H7 (cell line): ENCODE data around the gene FGF3. TPM values are rescaled to one million over a fixed set of nuclear protein-coding genes. Genes with fewer than 3 reads are reported as not detected.

Experiments used
- DNase-seq: peaks from one replicate; pipeline ENCODE4 v3.0.0; 2012
- H3K27me3 ChIP-seq: 2 replicates; pipeline ENCODE4 v1.6.0; 2011; ENCODE audit warnings: mild to moderate bottlenecking, low read length; ENCODE audit not compliant: control insufficient read depth, insufficient read depth
- H3K36me3 ChIP-seq: replicated peaks from 2 replicates; pipeline ENCODE4 v1.5.1; 2011; ENCODE audit warnings: low read length; ENCODE audit not compliant: control insufficient read depth, insufficient read depth
- H3K4me3 ChIP-seq: 2 replicates; pipeline ENCODE4 v1.5.1; 2011; ENCODE audit warnings: low read depth, mild to moderate bottlenecking, control low read depth, low read length, moderate library complexity; ENCODE audit not compliant: insufficient read depth
- total RNA-seq: library from RNA; depleted of rRNA; stranded (reverse); fragments of >200 nt; shearing (Covaris generic); gene quantifications from 2 replicates; pipeline ENCODE4 v1.2.3, GENCODE V29; 2014

The FGF3 gene
- total RNA-seq, 1 experiment from 2014 or later, result not detected

DNA sequence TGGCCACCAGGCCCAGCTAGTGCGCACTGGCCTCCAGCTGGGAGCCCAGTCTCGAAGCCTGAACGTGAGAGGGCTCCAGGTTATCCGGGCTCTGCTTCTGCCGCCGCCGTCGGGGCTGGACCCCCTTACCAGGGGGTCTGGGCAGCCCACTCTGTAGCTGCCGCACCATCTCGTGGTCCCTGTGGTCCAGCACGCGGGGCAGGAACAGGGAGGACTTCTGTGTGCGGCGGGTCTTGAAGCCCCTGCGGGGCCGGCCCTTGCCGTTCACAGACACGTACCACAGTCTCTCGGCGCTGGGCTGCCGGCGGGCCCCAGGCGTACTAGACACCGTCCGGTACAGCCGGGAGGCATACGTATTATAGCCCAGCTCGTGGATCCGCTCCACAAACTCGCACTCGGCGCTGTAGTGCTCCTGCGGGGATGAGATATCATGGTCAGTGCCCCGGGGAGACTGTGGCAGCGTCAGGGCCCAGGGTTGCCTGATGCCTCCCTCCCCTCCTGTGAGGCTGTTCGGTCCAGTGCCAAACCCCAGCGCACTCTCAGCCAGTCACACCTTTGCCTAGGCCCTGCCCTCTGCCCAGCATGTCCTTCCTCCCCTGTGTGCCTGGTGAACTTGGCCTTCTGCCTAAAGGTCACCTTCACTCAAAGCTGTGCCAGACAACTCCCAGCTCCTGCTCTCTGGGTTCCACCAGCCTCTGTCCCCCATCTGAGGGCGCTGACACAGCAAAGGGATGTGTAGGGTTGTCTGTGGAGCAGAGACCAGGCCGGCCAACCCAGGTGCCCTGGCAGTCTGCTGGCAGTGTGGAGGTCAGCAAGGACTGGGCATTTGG is 8.7 kb downstream of the FGF3 start:
- DNase-seq, result peak; percentile 53
- Histone ChIP-seq H3K36me3 (no peaks in the 10 kb centered on the region), H3K4me3 (no peak overlapping the region), H3K27me3 (peaks cover 9% of the 10 kb centered on the region)

DNA sequence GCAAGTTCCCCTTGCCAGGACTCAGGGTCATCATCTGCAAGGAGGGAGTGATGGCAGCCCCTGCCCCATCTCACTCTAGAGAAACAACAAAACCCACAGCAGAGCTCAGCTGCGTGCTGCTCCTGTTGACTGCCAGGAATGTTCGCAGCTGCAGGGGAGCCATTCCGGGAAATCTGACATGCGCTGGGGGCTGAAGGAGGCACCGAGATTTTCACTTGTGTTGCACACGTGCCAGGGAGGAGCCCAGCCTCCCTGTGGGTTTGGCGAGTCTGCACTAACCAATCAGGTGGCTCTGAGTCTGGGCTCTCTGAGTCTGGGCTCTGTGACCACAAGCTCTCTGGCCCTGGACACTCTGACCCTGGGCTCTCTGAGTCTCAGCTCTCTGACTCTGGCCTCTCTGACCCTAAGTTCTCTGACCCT is 10.5 kb downstream of the FGF3 start:
- H3K27me3 ChIP-seq, result no peaks in the 10 kb centered on the region; the same call in 1 of the 2 replicates
- H3K36me3 ChIP-seq, result no peaks in the 10 kb centered on the region
- DNase-seq, result peak; percentile 67
- H3K4me3 ChIP-seq, result no peak overlapping the region

DNA sequence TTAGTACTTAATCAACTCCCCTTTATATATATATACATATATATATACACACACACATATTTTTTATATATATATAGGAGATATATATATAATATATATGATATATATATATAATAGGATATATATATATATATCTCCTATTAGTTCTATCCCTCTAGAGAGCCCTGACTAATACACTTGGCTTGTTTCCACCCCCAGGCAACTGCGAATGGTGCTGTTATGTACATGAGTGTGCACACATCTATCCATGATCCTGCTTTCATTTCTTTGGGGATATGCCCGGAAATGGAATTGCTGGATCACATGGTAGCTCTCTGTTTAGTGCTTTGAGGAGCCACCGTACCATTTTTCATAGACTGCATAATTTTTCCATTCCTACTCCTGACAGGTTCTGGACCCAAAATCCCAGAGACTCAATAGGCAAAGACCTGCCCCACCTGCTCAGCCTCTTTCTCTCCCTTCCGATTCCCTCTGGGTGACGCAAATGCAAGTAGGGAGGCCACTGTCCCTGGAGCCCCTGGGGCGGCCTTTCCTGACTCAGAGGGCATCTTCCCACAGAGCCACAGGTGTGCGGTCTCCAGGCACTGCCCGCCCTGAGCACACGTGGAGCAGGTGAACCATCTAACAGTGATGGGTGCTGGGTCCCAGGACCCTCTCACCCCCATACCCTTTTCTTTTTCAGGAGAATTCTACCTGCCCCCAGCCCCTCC is 12.0 kb downstream of the FGF3 start:
- H3K36me3 ChIP-seq, result no peaks in the 10 kb centered on the region
- DNase-seq, result no peak
- H3K27me3 ChIP-seq, result no peaks in the 10 kb centered on the region; the same call in 1 of the 2 replicates
- H3K4me3 ChIP-seq, result no peak overlapping the region

DNA sequence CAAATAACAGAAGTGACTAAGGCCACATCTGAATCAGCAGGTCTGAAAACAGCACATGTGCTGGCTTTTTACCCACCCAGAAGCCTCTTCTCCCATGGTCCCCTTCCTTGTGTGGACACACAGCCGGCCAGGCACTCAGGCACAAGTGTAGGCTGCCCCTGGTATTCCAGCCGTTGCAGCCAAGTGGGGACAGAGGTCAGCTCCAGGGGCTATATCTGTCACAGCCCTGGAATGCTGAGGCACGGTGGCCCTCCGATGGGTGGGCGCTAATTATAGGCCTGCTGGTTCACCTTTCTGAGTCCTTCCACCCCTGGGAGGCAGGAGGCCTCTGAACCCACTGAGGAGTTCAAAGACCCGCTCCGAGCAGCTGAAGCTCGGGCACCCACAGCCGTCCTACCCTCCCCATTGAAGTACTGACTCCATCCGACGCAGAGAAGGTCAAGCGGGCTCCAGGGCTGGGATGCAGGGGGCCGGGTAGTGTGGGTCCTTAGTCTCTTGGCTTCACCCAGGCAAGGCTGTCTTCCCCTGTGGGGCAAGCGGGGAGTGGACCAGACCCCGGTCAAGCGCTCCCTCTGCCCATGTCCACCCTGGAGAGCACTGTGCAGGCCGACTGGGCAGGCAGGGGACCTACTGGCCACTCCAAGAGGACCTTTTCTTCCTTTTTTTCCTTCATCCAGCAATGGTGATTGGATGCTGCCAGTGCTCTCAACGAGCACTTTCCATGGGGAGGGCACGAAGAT is 14.3 kb downstream of the FGF3 start:
- Histone ChIP-seq H3K36me3 (no peaks in the 10 kb centered on the region), H3K27me3 (no peaks in the 10 kb centered on the region; the same call in 1 of the 2 replicates), H3K4me3 (no peak overlapping the region)
- DNase-seq, result no peak

DNA sequence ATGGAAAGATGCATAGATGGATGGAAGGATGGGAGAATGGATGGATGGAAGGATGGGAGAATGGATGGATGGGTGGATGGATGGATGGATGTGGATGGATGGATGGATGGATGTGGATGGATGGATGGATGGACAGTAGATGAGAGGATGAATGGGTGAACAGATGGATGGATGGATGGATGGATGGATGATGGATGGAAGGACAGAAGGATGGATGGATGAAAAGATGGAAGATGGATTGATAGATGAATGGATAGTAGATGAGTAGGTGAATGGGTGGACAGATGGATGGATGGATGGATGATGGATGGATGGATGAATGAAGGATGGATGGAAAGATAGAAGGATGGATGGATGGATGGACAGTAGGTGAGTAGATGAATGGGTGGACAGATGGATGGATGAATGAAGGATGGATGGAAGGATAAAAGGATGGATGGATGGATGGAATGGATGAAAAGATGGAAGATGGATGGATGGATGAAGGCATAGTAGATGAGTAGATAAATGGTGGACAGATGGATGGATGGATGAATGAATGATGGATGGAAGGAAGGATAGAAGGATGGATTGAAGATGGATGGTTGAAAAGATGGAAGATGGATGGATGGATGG is 15.5 kb downstream of the FGF3 start:
- Histone ChIP-seq H3K27me3 (no peaks in the 10 kb centered on the region), H3K36me3 (no peaks in the 10 kb centered on the region), H3K4me3 (no peak overlapping the region)
- no peak for DNase-seq

DNA sequence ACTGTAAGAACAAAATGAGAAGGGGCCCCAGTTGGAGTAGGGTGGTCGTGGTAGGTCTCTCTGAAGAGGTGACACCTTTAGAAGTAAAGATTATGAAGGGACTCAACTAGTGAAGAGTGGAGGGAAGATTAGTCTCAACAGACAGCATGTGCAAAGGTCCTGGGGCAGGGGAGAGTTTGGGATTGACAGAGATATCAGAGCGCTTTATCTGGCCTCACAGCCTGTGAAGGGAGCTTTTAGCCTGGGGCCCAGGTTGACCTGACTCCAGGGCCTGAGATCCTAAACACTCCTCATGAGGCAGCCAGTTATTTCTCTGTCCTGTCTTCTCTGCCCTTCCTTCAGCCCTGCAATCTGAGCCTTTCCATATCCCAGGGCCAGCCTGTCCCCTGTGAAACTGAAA is 16.2 kb downstream of the FGF3 start:
- DNase-seq, result no peak

DNA sequence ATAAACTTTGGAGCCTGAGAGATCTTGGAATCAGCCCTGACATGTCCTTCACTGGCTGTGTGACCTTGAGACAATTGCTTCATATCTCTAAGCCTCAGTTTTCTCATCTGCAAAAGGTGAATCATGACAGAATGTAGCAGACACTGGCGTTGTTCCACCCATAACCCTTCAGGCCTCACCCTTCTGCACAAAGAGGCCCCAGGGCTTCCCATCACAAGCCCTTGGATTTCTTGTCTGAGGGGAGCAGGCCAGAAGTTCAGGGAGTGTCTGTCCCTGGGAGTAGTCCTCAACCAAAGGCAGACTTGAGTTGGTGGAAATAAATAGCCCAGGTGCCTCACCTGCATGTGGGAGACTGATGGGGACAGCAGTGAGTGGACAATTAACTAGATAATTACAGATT is 16.6 kb downstream of the FGF3 start:
- DNase-seq, result no peak
- Histone ChIP-seq H3K4me3 (no peak overlapping the region), H3K27me3 (no peaks in the 10 kb centered on the region), H3K36me3 (no peaks in the 10 kb centered on the region)

More for the DNA sequence above, 16.2 kb downstream of the FGF3 start:
- Histone ChIP-seq H3K36me3 (no peaks in the 10 kb centered on the region), H3K27me3 (no peaks in the 10 kb centered on the region), H3K4me3 (no peak overlapping the region)

DNA sequence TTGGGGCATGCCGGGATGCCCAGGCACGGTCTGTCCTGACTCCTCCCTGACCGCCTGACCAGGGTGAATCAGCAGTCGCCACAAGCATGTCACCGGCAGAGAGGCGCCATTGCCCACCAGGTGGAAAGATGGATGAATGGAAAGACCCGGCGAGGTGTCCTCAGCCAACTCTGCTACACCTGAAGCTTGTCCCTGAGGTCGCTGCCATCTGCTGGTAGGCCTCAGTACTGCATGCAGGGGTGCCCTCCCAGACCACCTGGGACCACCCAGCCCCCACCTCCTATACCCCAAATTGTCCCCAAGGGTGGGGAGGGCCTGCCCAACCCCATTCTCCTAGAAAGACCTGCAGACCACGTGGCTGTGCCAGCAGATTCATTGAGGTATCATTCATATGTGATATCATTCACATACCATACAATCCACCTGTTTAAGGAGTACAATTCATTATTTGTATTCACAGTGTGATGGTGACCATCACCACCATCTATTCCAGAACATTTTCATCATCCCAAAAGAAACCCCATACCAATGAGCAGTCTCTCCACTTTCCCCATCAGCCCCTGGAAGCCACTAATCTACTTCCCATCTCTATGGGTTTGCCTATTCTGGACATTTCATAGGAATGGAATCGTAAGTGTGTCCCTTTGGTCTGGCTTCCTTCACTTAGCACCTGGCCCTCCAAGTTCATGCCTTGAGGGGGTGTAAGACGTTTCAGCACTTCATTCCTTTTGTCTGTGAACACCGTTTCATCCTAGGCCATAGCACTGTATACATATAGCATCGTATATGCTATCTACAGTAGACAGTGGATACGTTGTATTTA is 17.5 kb downstream of the FGF3 start:
- peak; percentile 94 for DNase-seq
- H3K36me3 ChIP-seq, result no peaks in the 10 kb centered on the region
- H3K27me3 ChIP-seq, result no peaks in the 10 kb centered on the region
- H3K4me3 ChIP-seq, result no peak overlapping the region

DNA sequence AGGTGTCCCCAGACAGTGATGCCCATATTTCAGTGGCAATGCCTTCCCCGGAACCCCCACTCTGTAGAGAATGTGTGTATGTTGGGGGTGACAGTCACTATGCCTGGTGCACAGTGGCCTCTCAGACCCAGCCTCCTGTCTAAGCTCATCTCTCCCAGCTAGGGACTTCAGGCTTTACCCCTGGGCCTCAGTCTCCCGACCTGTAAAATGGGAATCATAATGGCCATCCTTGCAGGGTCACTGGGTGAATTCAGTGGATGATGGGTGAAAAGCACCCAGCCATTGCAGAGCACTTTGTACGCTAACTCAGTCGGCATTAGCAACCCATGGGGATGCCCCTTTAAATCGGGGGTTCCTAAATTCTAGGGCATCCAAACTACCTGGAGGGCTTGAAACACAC is 18.9 kb downstream of the FGF3 start:
- H3K4me3 ChIP-seq, result no peak overlapping the region
- no peak for DNase-seq
- H3K27me3 ChIP-seq, result no peaks in the 10 kb centered on the region
- no peaks in the 10 kb centered on the region for H3K36me3 ChIP-seq

DNA sequence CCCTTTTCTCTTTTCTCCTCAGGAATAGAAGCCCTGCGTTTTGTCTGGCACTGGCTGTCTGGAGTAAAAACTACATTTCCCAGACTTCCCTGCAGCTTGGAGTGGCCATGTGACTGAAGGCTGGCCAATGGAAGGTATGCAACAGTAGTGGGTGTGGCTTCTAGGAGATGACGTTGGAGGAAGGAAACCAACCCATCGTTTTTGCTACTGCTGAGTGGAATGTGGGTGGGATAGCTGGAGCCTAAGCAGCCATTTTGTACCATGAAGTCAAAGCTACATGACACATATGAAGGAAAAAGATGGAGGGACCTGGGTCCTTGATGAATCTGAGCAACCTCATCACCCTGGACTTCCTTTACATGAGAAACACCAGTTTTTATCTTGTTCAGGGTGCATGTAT is 19.6 kb downstream of the FGF3 start:
- Histone ChIP-seq H3K4me3 (no peak overlapping the region), H3K27me3 (no peaks in the 10 kb centered on the region), H3K36me3 (no peaks in the 10 kb centered on the region)
- DNase-seq, result peak; percentile 89

DNA sequence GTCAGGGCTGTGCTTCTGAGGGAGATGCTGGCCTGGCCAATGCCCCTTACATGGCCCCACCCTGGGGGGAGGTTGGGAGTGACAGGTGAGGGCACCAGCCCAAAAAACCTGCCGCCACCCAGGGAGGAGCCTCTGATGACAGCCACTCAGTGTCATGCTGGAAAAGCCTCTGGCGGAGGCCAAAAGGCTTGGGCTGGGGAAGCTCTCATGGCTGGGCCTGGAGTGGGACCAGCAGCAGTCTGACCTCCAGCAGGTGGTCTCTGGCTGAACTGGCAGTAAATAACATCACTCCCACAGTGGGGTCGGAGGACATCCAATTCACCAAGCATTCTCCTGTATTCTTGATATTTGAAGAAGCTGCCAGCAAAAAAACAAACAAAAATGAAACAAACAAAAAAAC is 20.1 kb downstream of the FGF3 start:
- H3K36me3 ChIP-seq, result no peaks in the 10 kb centered on the region
- no peak for DNase-seq
- no peaks in the 10 kb centered on the region for H3K27me3 ChIP-seq
- no peak overlapping the region for H3K4me3 ChIP-seq

DNA sequence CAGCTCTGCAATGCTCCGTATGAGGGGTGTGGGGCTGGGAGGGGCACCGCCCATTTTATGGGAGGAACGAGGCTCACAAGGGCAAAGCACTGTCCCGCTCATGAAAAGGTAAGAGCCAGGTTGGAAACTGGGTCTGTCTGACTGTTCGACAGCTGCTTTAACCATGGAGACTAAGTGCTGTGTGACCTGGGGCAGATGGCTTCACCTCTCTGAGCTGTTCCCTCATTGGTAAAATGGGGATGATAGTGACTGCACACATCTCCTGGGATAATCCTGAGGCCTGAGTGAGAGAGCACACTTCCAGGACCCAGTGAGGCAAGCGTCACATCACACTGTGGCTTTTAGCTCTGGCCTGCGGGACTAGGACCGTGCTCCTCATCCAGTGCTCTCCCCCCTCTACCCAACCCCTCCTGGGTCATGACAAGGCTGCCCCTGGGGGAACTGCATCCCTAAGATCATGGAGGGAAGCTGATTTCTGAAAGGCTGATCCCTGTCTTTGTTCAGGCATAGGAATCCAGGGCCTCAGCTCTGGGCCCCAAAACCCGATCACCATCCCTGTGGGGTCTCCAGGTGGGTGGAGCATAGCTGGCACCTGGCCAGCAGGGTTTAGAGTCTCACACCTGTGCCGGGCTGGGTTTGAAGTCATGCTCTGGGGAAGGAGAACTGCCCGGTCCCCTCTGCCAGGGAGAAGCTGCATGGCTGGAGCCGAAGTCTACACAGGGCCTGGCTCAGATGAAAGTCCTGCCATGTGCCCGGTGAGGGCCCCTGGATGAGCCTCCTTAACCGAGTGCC is 21.3 kb downstream of the FGF3 start:
- Histone ChIP-seq H3K27me3 (no peaks in the 10 kb centered on the region), H3K36me3 (no peaks in the 10 kb centered on the region), H3K4me3 (no peak overlapping the region)
- peak; percentile 51 for DNase-seq

DNA sequence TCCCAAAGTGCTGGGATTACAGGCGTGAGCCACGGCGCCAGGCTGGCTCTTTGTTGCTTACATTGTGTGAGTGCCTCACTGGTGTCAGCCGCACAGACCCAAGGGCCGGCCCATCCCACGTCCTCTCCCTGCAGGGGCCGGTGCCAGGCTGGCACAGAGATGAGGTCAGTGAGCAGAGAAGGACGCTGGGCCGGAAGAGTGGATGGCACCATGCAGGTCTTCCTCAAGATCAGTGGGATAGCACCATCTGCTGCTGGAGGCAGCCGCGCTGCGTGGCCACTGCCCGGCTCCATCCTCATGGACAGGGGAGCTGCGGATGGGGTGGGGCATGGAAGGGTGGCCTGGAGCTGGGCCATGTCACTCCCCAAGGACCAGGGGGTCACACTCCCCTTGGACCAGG is 22.1 kb downstream of the FGF3 start:
- no peak for DNase-seq
- Histone ChIP-seq H3K4me3 (no peak overlapping the region), H3K36me3 (no peaks in the 10 kb centered on the region), H3K27me3 (no peaks in the 10 kb centered on the region)
